SK-N-SH (cell line): ENCODE data around the gene BCO2. TPM values are rescaled to one million over a fixed set of nuclear protein-coding genes. Genes with fewer than 3 reads are reported as not detected.

Source experiments
- CTCF ChIA-PET: fragments of 300-600, 350-600 bp; formaldehyde crosslinking; extraction: SDS; loops from one replicate; lab custom pipeline; 2021; lab: Yijun Ruan, JAX
- POLR2A ChIA-PET: fragments of 350-600 bp; sonication (Branson Sonifier 250); formaldehyde crosslinking; extraction: SDS; loops from one replicate; lab custom pipeline; 2020; ENCODE audit warnings: antibody characterized with exemption, inconsistent platforms; lab: Yijun Ruan, JAX
- DNase-seq: peaks from one replicate; pipeline ENCODE4 v3.0.0; 2012
- H2AFZ ChIP-seq: fragments of 200-600 bp; sonication (generic); 2 replicates; pipeline ENCODE4 v1.8.1; 2016; ENCODE audit warnings: antibody characterized with exemption, mild to moderate bottlenecking, low read depth
- H3F3A ChIP-seq: fragments of 200-600 bp; sonication (generic); replicated peaks from 2 replicates; pipeline ENCODE3; 2016; ENCODE audit warnings: antibody characterized with exemption, mild to moderate bottlenecking; ENCODE audit not compliant: insufficient read depth
- H3K27ac ChIP-seq, 2 experiments: fragments of 200-500 bp in 1 of 2; fragments of 200-600 bp in 1 of 2; sonication (Bioruptor generic) in 1 of 2; sonication (generic), shearing (Covaris generic) in 1 of 2; 2 replicates each; pipeline versions ENCODE4 v1.5.1 to v1.6.1; 2014 to 2016; ENCODE audit warnings: low read depth in 2 of 2, inconsistent platforms in 1 of 2, low read length in 1 of 2, mild to moderate bottlenecking in 1 of 2, mixed read lengths in 1 of 2
- H3K27me3 ChIP-seq: fragments of 200-600 bp; sonication (generic), shearing (Covaris generic); 2 replicates; pipeline ENCODE4 v1.6.1; 2016; ENCODE audit warnings: mixed run types; ENCODE audit not compliant: insufficient read depth
- H3K36me3 ChIP-seq, 2 experiments: fragments of 200-500 bp in 1 of 2; fragments of 200-600 bp in 1 of 2; sonication (Bioruptor generic) in 1 of 2; sonication (generic) in 1 of 2; replicated peaks in 1 of 2; 2 replicates each; pipeline versions ENCODE3 to v1.5.1; 2014 to 2016; ENCODE audit warnings: low read length in 1 of 2, mild to moderate bottlenecking in 1 of 2; ENCODE audit not compliant: insufficient read depth in 2 of 2, control insufficient read depth in 1 of 2
- H3K4me1 ChIP-seq, 2 experiments: fragments of 200-500 bp in 1 of 2; fragments of 200-600 bp in 1 of 2; sonication (Bioruptor generic) in 1 of 2; sonication (generic), shearing (Covaris generic) in 1 of 2; 2 replicates each; pipeline versions ENCODE4 v1.5.1 to v1.6.1; 2014 to 2016; ENCODE audit warnings: low read depth in 1 of 2, low read length in 1 of 2, mixed run types in 1 of 2; ENCODE audit not compliant: insufficient read depth in 2 of 2, control insufficient read depth in 1 of 2
- H3K4me2 ChIP-seq: fragments of 200-600 bp; sonication (generic), shearing (Covaris generic); 2 replicates; pipeline ENCODE4 v1.6.1; 2017; ENCODE audit warnings: mixed run types
- H3K4me3 ChIP-seq, 2 experiments: fragments of 200-500 bp in 1 of 2; fragments of 200-600 bp in 1 of 2; sonication (Bioruptor generic) in 1 of 2; sonication (generic), shearing (Covaris generic) in 1 of 2; 2 replicates each; pipeline versions ENCODE4 v1.5.1 to v1.8.1; 2014 to 2016; ENCODE audit warnings: low read depth in 2 of 2, inconsistent platforms in 1 of 2, low read length in 1 of 2, mild to moderate bottlenecking in 1 of 2, mixed read lengths in 1 of 2, moderate library complexity in 1 of 2
- H3K79me2 ChIP-seq: fragments of 200-600 bp; sonication (generic); 2 replicates; pipeline ENCODE4 v1.8.1; 2017; ENCODE audit warnings: mild to moderate bottlenecking; ENCODE audit not compliant: insufficient read depth
- H3K9ac ChIP-seq: fragments of 200-600 bp; sonication (generic); 2 replicates; pipeline ENCODE4 v1.6.1; 2017; ENCODE audit warnings: mixed run types
- H3K9me2 ChIP-seq: fragments of 200-600 bp; sonication (generic); 2 replicates; pipeline ENCODE4 v1.6.1; 2017; ENCODE audit warnings: mixed run types
- H3K9me3 ChIP-seq: fragments of 200-600 bp; sonication (generic); 2 replicates; pipeline ENCODE4 v1.6.1; 2017; ENCODE audit warnings: mixed run types, mild to moderate bottlenecking, moderate library complexity
- H4K20me1 ChIP-seq: fragments of 200-600 bp; sonication (generic); 2 replicates; pipeline ENCODE4 v1.6.1; 2017; ENCODE audit warnings: mild to moderate bottlenecking, mixed run types; ENCODE audit not compliant: insufficient read depth
- CTCF ChIP-seq: fragments of 200-600 bp; sonication (generic); IDR thresholded peaks from 2 replicates; pipeline ENCODE4 v1.6.1; 2017; ENCODE audit warnings: antibody characterized with exemption, mild to moderate bottlenecking, moderate library complexity
- EP300 ChIP-seq, 2 experiments: IDR thresholded peaks; 2 replicates each; pipeline versions ENCODE4 v1.4.0 to v1.6.1; 2012; ENCODE audit warnings: borderline replicate concordance in 1 of 2, low read depth in 1 of 2, low read length in 1 of 2
- GABPA ChIP-seq: IDR thresholded peaks from 2 replicates; pipeline ENCODE4 v1.4.0; 2012; ENCODE audit warnings: low read depth, mild to moderate bottlenecking
- MAX ChIP-seq: IDR thresholded peaks from 2 replicates; pipeline ENCODE4 v1.4.0; 2012; ENCODE audit warnings: low read depth
- POLR2AphosphoS5 ChIP-seq: IDR thresholded peaks from 2 replicates; pipeline ENCODE4 v1.6.1; 2012; ENCODE audit warnings: low read depth, low read length
- RCOR1 ChIP-seq: fragments of 150-350 bp; IDR thresholded peaks from 2 replicates; pipeline ENCODE4 v1.6.1; 2017; ENCODE audit warnings: antibody characterized with exemption, low read length
- REST ChIP-seq: IDR thresholded peaks from 2 replicates; pipeline ENCODE4 v1.6.1; 2012; ENCODE audit warnings: mild to moderate bottlenecking, low read depth, low read length, moderate library complexity
- SMC3 ChIP-seq: IDR thresholded peaks from 2 replicates; pipeline ENCODE4 v1.6.1; 2012; ENCODE audit warnings: low read depth, low read length, improper control_type of control experiment
- TAF1 ChIP-seq: IDR thresholded peaks from 2 replicates; pipeline ENCODE4 v1.6.1; 2012; ENCODE audit warnings: low read depth, mild to moderate bottlenecking, low read length, moderate library complexity, borderline replicate concordance
- USF2 ChIP-seq: fragments of 150-350 bp; IDR thresholded peaks from 2 replicates; pipeline ENCODE4 v1.6.1; 2017; ENCODE audit warnings: antibody characterized with exemption, low read length, low read depth, borderline replicate concordance
- ZBTB33 ChIP-seq: IDR thresholded peaks from 2 replicates; pipeline ENCODE4 v1.4.0; 2012; ENCODE audit warnings: low read depth, borderline replicate concordance
- WGBS: methylation state at CpG from one replicate; pipeline ENCODE4 v1.1.6; 2017; ENCODE audit warnings: low lambda C conversion rate; 5-methylcytosine and 5-hydroxymethylcytosine counted together
- polyA plus RNA-seq, 3 experiments: library from polyadenylated mRNA; depleted of rRNA; stranded (reverse); fragments of >200 nt; gene quantifications; 2 replicates each; pipeline ENCODE4 v1.2.3, GENCODE V29; 2012

BCO2 gene
- polyA plus RNA-seq, 1 of the 3 experiments (the other 2 are of a cell fraction), result 0.87 TPM

- no peak for TF ChIP-seq CTCF
- no peak for TF ChIP-seq MAX
- TF ChIP-seq EP300 (IDR thresholded peaks at IDR 0.05; ENCODE audit: borderline replicate concordance in 1 of 2, low read depth in 1 of 2, low read length in 1 of 2), result no peak
- TF ChIP-seq, all 33 proteins: peak for 0
These were observed 71.9 kb downstream of the BCO2 start (continued) for GRCh38 chr11:112247201-112247600.

- H3K79me2 ChIP-seq, result no peaks in the 10 kb centered on the region
- no peak overlapping the region for H3K4me2 ChIP-seq
- peaks cover 12% of the 10 kb centered on the region for H3F3A ChIP-seq
- CTCF ChIA-PET, result no interaction called here
- H3K36me3 ChIP-seq, result peaks cover 0 to 9% of the 10 kb centered on the region in 2 experiments
- no peak overlapping the region for H3K4me3 ChIP-seq
- no peaks in the 10 kb centered on the region for H3K9me3 ChIP-seq
- WGBS, result 82% methylated on average over 2 of the region's 2 CpGs
- no peaks in the 10 kb centered on the region for H3K27me3 ChIP-seq
- TF ChIP-seq RCOR1 (no peak), ZBTB33 (no peak), GABPA (no peak), TAF1 (no peak), POLR2AphosphoS5 (no peak), SMC3 (no peak), USF2 (no peak), REST (no peak)
- TF ChIP-seq, all 33 proteins: peak for 0
- Histone ChIP-seq H3K27ac (no peak overlapping the region), H2AFZ (no peak overlapping the region), H3K9me2 (no peaks in the 10 kb centered on the region), H3K4me1 (no peaks in the 10 kb centered on the region), H4K20me1 (no peaks in the 10 kb centered on the region), H3K9ac (no peak overlapping the region)
- DNase-seq, result no peak
- POLR2A ChIA-PET, result no interaction called here
These were observed 72.9 kb downstream of the BCO2 start for GRCh38 chr11:112248201-112248600.
